PFSK-1 (cell line): Measurements from ENCODE around the gene HELLS. TPM values are rescaled to one million over a fixed set of nuclear protein-coding genes. Genes with fewer than 3 reads are reported as not detected.

Experiments used
- FOXP2 ChIP-seq: optimal IDR thresholded peaks from 2 replicates; pipeline ENCODE3; 2011; ENCODE audit warnings: borderline replicate concordance, control low read depth, inconsistent platforms; ENCODE audit not compliant: insufficient read depth; ENCODE audit errors: extremely low read length, extremely low read depth
- POLR2AphosphoS5 ChIP-seq: IDR thresholded peaks from 2 replicates; pipeline ENCODE4 v1.6.1; 2012; ENCODE audit warnings: low read depth, mild to moderate bottlenecking, control low read depth, low read length, moderate library complexity
- REST ChIP-seq, 2 experiments: IDR thresholded peaks; 2 replicates each; pipeline versions ENCODE4 v1.6.1 to v1.8.0; 2011 to 2012; ENCODE audit warnings: low read depth in 2 of 2, low read length in 2 of 2, control low read depth in 1 of 2, inconsistent platforms in 1 of 2, mild to moderate bottlenecking in 1 of 2, moderate library complexity in 1 of 2; ENCODE audit not compliant: insufficient read depth in 1 of 2
- SIN3A ChIP-seq: IDR thresholded peaks from 2 replicates; pipeline ENCODE4 v1.6.1; 2012; ENCODE audit warnings: mild to moderate bottlenecking, low read length, moderate library complexity, borderline replicate concordance; ENCODE audit not compliant: insufficient read depth
- TAF1 ChIP-seq: IDR thresholded peaks from 2 replicates; pipeline ENCODE4 v1.6.1; 2012; ENCODE audit warnings: low read length, control low read depth, borderline replicate concordance; ENCODE audit not compliant: insufficient read depth
- polyA plus RNA-seq: library from polyadenylated mRNA; unstranded; fragments of >200 nt; gene quantifications from one replicate; pipeline ENCODE4 v1.2.1, GENCODE V29; 2012; ENCODE audit warnings: low read depth, missing spikeins; ENCODE audit not compliant: insufficient read length

The HELLS gene
- polyA plus RNA-seq: 5.4 TPM

- peak; percentile 70; the same call in 1 of the 2 replicates for TF ChIP-seq SIN3A
- TF ChIP-seq REST (IDR thresholded peaks at IDR 0.05; ENCODE audit: insufficient read depth in 1 of 2, low read depth in 2 of 2, low read length in 2 of 2): 0 out of 4 replicates have a peak, but pooled peaks of 1 of the 2 experiments have one; percentile 4
- TF ChIP-seq TAF1: 0 out of 2 replicates have a peak, but pooled peaks have one; percentile 56
- TF ChIP-seq FOXP2: no peak
- 0 out of 2 replicates have a peak, but pooled peaks have one; percentile 55 for TF ChIP-seq POLR2AphosphoS5
These were observed at the start of gene HELLS for GRCh38 chr10:94545391-94546048. HELLS (plus strand) TSS chr10:94545788; CDS start chr10:94545922, 134 bp downstream.

GRCh38 chr10:94496010-94496409 lies 49.6 kb upstream of the HELLS start:
- TF ChIP-seq TAF1 (no peak), POLR2AphosphoS5 (no peak), FOXP2 (no peak), REST (IDR thresholded peaks at IDR 0.05; ENCODE audit: insufficient read depth in 1 of 2, low read depth in 2 of 2, low read length in 2 of 2) (no peak), SIN3A (no peak)

GRCh38 chr10:94496646-94497045 lies 48.9 kb upstream of the HELLS start:
- TF ChIP-seq REST (IDR thresholded peaks at IDR 0.05; ENCODE audit: insufficient read depth in 1 of 2, low read depth in 2 of 2, low read length in 2 of 2): no peak
- no peak for TF ChIP-seq SIN3A
- TF ChIP-seq TAF1: no peak
- TF ChIP-seq POLR2AphosphoS5: no peak
- no peak for TF ChIP-seq FOXP2

- TF ChIP-seq FOXP2 (no peak), REST (IDR thresholded peaks at IDR 0.05; ENCODE audit: insufficient read depth in 1 of 2, low read depth in 2 of 2, low read length in 2 of 2) (no peak), POLR2AphosphoS5 (no peak), SIN3A (no peak), TAF1 (no peak)
These were observed 45.5 kb upstream of the HELLS start for GRCh38 chr10:94500063-94500462.
